HAP-1 (cell line): Measurements from ENCODE around the gene CFAP221.

Experiments used
- DNase-seq, 2 experiments: peaks; one replicate each; pipeline ENCODE4 v3.0.0-alpha.2; 2016 to 2020; ENCODE audit warnings: low spot score in 2 of 2
- H3K27me3 ChIP-seq: fragments of 250-450 bp; sonication (Bioruptor Pico); 2 replicates; pipeline ENCODE4 v1.5.1; 2020; ENCODE audit warnings: low read depth, mild to moderate bottlenecking, moderate library complexity
- H3K36me3 ChIP-seq: fragments of 250-450 bp; sonication (Bioruptor Pico); replicated peaks from 2 replicates; pipeline ENCODE4 v1.5.1; 2020; ENCODE audit warnings: mild to moderate bottlenecking
- H3K4me1 ChIP-seq: fragments of 250-450 bp; sonication (Bioruptor Pico); 2 replicates; pipeline ENCODE4 v1.5.1; 2020; ENCODE audit warnings: mild to moderate bottlenecking
- H3K4me3 ChIP-seq: fragments of 250-450 bp; sonication (Bioruptor Pico); 2 replicates; pipeline ENCODE4 v1.5.1; 2020; ENCODE audit warnings: mild to moderate bottlenecking, moderate library complexity
- H3K9me3 ChIP-seq: fragments of 250-450 bp; sonication (Bioruptor Pico); 2 replicates; pipeline ENCODE4 v1.5.1; 2020; ENCODE audit warnings: mild to moderate bottlenecking, moderate library complexity
- in situ Hi-C: fragments of 300-500 bp; cut with MboI; formaldehyde crosslinking; loops from 3 replicates; pipeline ENCODE4 v1.14.3; 2020; ENCODE audit warnings: low sequenced_read_pairs, inconsistent platforms, mixed read lengths

CFAP221 gene

DNA sequence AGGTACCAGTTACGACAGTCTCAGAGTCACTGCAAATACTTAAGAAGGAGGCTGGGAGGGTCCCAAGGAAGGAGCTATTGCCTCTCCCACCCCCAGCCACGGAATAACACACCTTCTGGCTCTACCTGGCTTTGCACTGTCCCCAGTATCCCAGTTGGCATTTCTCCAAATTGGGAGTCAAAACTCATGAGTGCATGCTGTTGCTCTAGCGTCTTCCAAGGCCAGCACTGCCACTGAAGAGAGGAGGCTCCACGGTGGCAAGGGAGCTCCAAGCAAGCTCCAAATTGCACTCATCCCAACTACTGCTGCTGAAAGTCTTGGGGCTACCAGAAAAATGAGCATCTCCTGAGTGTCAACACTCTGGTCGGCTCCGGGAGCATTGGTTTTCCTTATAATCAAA lies 21.6 kb upstream of the CFAP221 start:
- Histone ChIP-seq H3K9me3 (no peaks in the 10 kb centered on the region), H3K36me3 (no peaks in the 10 kb centered on the region), H3K4me1 (no peaks in the 10 kb centered on the region), H3K27me3 (peaks cover 40% of the 10 kb centered on the region), H3K4me3 (no peak overlapping the region)
- DNase-seq = no peak
- in situ Hi-C loops = no loop called here

DNA sequence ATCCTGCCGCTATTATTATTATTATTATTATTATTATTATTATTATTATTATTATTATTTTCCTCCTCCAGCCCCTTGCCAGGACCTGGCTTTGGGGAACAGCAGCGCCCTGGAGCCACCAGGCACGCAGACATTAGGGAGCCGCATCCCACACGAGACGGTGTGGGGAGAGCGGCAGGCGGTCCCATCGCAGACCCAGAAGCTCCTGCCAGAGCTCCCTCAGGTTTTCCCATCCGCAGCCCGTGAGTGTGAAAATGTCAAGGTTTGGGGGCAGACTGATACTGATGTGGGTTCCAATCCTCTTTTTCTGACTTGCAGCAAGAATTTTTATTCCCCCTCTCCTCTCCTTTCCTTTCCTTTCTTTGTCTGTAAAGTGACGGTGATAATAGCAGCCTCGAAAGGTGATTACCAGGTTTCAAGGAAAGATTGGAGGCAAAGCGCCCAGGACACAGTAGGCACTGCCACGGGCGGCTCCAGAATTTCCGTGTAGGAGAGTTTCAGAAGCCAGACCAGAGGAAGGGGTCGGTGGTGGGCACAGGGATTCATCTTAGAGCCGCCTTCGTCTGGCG lies 20.8 kb upstream of the CFAP221 start:
- no peak for DNase-seq
- Histone ChIP-seq H3K27me3 (peaks cover 40% of the 10 kb centered on the region), H3K4me1 (no peaks in the 10 kb centered on the region), H3K9me3 (no peaks in the 10 kb centered on the region), H3K36me3 (no peaks in the 10 kb centered on the region), H3K4me3 (no peak overlapping the region)
- in situ Hi-C loops = no loop called here

GRCh38 chr2:119523952-119524694 lies 20.1 kb upstream of the CFAP221 start, which contains the start of gene SCTR:
Gene SCTR, minus strand, starts transcription at chr2:119524483. Its CDS starts 257 bp downstream, at chr2:119524226.
- no peaks in the 10 kb centered on the region for H3K4me1 ChIP-seq
- H3K4me3 ChIP-seq = no peak within 1 kb of the TSS
- no peaks in the 10 kb centered on the region for H3K9me3 ChIP-seq
- in situ Hi-C loops = no loop called here
- peaks cover 40% of the 10 kb centered on the region for H3K27me3 ChIP-seq
- no peak for DNase-seq
- no peaks in the 10 kb centered on the region for H3K36me3 ChIP-seq

DNA sequence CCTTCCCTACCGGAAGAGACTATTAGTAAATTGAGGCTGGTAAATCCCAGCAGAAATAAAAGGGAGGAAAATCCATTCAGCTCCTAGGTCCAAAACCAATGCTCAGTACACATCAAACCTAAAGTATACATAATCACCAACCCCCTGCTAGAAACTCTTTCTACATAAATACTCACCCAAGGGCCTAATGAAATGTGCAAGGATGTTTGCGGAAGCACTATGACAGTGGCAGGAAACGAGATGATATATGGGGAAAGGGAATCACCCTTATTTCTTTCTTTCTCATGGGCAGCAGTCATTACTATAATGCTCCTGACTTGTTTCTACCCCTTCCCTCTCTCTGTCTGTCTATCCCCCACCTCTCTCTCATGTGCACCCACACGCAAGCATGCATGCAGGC lies 18.6 kb upstream of the CFAP221 start:
- in situ Hi-C loops = no loop called here
- H3K27me3 ChIP-seq = peaks cover 40% of the 10 kb centered on the region
- DNase-seq = no peak

DNA sequence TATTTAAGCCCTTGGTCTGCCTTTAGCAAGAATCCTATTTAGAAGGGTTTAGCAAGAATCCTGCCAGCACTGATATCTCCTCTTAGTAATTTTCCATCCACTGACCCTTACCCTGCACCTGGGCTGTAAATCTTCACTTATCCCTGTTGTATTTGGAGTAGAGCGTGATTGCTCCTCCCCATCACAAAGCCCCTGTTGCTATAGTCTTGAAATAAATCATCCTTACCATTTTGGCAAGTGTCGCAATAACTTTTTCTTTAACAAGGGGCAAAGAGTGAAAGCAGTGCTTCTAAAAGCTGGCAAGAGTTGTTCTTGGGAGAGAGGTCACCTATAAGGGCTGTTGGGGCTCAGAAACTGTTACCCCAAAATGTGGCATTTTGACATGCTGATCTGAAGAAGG lies 16.2 kb upstream of the CFAP221 start:
- Histone ChIP-seq H3K27me3 (peaks cover 36% of the 10 kb centered on the region), H3K4me3 (no peak overlapping the region), H3K4me1 (no peaks in the 10 kb centered on the region), H3K36me3 (no peaks in the 10 kb centered on the region), H3K9me3 (no peaks in the 10 kb centered on the region)
- in situ Hi-C loops = no loop called here
- DNase-seq = no peak

More for the DNA sequence above, 18.6 kb upstream of the CFAP221 start:
- Histone ChIP-seq H3K9me3 (no peaks in the 10 kb centered on the region), H3K4me1 (no peaks in the 10 kb centered on the region), H3K36me3 (no peaks in the 10 kb centered on the region), H3K4me3 (no peak overlapping the region)

DNA sequence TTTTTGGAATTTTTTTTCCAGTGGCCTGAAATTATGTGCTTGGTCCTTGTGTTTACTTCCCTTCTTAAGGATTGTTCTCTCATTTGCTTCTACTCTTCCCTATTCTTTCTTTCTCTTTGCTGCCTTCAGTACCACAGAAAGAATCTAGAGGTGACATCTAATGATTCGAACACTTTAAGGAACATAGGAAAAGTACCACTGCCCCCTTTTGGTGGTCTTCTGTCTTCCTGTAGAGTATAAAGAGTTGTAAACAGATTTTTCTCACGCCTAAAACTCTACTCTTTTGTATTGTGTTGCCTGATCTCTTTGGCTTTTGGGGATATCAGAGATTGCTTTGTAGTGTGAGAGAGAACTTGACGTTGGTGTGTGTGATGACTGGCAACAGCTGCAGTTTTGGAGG lies 13.0 kb upstream of the CFAP221 start:
- in situ Hi-C loops = no loop called here
- no peaks in the 10 kb centered on the region for H3K36me3 ChIP-seq
- peaks cover 7% of the 10 kb centered on the region for H3K27me3 ChIP-seq
- H3K4me3 ChIP-seq = no peak overlapping the region
- no peaks in the 10 kb centered on the region for H3K4me1 ChIP-seq
- H3K9me3 ChIP-seq = no peaks in the 10 kb centered on the region
- peak in 1 of 2 experiments; percentile 13 for DNase-seq

- H3K36me3 ChIP-seq = no peaks in the 10 kb centered on the region
- no peaks in the 10 kb centered on the region for H3K9me3 ChIP-seq
- no peak for DNase-seq
- in situ Hi-C loops = no loop called here
- H3K4me1 ChIP-seq = no peaks in the 10 kb centered on the region
- H3K27me3 ChIP-seq = peaks cover 2% of the 10 kb centered on the region; the same call in 1 of the 2 replicates
- H3K4me3 ChIP-seq = no peak overlapping the region
Observed at GRCh38 chr2:119533560-119533959, 10.7 kb upstream of the CFAP221 start.

GRCh38 chr2:119536211-119536610 lies 8.0 kb upstream of the CFAP221 start:
- H3K4me3 ChIP-seq = no peak overlapping the region
- H3K9me3 ChIP-seq = no peaks in the 10 kb centered on the region
- H3K36me3 ChIP-seq = no peaks in the 10 kb centered on the region
- DNase-seq = no peak
- no peaks in the 10 kb centered on the region for H3K4me1 ChIP-seq
- H3K27me3 ChIP-seq = peaks cover 2% of the 10 kb centered on the region; the same call in 1 of the 2 replicates
- in situ Hi-C loops = no loop called here

DNA sequence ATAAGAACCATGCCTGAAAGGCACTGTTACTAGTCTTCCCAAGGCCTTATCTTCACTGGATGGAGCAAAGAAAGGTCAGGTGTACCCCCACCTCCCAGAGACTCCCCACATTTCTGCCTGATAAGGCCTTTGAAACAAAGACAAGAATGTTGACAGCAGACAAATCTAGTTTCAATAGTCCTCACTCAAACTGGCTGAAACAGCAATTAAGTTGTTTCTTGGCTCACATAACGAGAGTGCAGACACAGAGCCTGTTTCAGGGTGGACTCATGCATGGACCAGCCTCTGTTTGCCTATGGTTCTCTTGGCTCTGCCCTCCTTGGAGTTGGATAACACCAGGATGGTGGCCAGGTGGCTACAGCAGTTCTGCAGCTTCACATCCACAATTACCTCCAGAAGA lies 7.5 kb upstream of the CFAP221 start:
- H3K4me1 ChIP-seq = no peaks in the 10 kb centered on the region
- H3K4me3 ChIP-seq = no peak overlapping the region
- no peaks in the 10 kb centered on the region for H3K36me3 ChIP-seq
- in situ Hi-C loops = no loop called here
- H3K27me3 ChIP-seq = peaks cover 2% of the 10 kb centered on the region; the same call in 1 of the 2 replicates
- no peak for DNase-seq
- H3K9me3 ChIP-seq = no peaks in the 10 kb centered on the region

DNA sequence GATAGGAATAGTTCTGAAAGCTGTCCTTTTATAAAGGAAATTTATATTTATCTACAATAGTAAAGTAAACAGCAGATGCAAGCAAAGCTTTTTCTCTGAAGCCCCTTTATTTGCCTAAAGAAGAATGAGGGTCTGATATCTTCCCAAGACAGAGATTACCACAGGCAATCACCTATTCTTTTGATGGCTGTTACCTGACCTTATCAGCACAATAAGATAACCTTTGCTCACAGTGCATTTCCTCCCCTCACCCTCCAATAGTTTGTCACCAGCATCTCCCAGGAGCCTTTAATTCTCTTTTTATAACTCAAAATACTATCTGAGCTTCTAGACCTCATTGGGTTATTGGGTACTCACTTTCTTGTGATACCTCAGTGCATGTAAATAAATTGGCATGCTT lies 6.5 kb upstream of the CFAP221 start:
- H3K4me3 ChIP-seq = no peak overlapping the region
- H3K9me3 ChIP-seq = no peaks in the 10 kb centered on the region
- no peak for DNase-seq
- H3K27me3 ChIP-seq = peaks cover 2% of the 10 kb centered on the region; the same call in 1 of the 2 replicates
- H3K4me1 ChIP-seq = no peaks in the 10 kb centered on the region
- in situ Hi-C loops = no loop called here
- H3K36me3 ChIP-seq = no peaks in the 10 kb centered on the region

- H3K27me3 ChIP-seq = 0 out of 2 replicates have a peak, but pooled peaks cover 2% of the 10 kb centered on the region
Observed at GRCh38 chr2:119541476-119541875, 2.8 kb upstream of the CFAP221 start.

DNA sequence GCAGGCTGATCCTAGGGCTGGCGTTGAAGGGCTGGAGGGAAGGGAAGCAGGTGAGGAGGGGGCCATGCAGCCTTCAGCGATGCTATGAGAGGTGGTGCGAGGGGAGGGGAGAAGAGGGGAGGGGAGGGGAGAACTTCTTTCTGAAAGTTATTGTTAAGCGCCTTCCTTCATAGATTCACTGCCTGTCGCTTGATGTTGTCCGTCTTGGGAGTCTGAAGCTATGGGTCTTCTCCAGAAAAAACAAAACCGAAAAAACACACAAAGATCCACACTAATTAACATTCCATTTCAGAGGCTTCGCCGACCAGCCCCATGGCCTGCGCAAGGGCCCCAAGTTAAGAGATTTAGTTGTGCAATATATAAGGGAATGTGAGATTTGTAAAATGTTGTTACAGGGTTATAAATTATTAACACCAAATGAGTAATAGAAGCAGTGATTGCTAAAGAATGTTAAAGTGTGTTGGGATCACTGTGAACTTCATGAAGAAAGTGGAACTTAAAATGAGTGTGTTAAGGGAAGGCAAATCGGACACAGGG lies 758 bp downstream of the CFAP221 start:
- Histone ChIP-seq H3K4me1 (no peaks in the 10 kb centered on the region; the same call in 1 of the 2 replicates), H3K4me3 (peak overlapping the region; percentile 48), H3K27me3 (no peaks in the 10 kb centered on the region), H3K9me3 (no peaks in the 10 kb centered on the region), H3K36me3 (no peaks in the 10 kb centered on the region)
- in situ Hi-C loops = no loop called here
- no peak for DNase-seq

More at GRCh38 chr2:119541476-119541875, 2.8 kb upstream of the CFAP221 start:
- H3K4me1 ChIP-seq = no peaks in the 10 kb centered on the region; the same call in 1 of the 2 replicates
- DNase-seq = no peak
- no peaks in the 10 kb centered on the region for H3K36me3 ChIP-seq
- H3K4me3 ChIP-seq = no peak overlapping the region
- in situ Hi-C loops = no loop called here
- no peaks in the 10 kb centered on the region for H3K9me3 ChIP-seq

DNA sequence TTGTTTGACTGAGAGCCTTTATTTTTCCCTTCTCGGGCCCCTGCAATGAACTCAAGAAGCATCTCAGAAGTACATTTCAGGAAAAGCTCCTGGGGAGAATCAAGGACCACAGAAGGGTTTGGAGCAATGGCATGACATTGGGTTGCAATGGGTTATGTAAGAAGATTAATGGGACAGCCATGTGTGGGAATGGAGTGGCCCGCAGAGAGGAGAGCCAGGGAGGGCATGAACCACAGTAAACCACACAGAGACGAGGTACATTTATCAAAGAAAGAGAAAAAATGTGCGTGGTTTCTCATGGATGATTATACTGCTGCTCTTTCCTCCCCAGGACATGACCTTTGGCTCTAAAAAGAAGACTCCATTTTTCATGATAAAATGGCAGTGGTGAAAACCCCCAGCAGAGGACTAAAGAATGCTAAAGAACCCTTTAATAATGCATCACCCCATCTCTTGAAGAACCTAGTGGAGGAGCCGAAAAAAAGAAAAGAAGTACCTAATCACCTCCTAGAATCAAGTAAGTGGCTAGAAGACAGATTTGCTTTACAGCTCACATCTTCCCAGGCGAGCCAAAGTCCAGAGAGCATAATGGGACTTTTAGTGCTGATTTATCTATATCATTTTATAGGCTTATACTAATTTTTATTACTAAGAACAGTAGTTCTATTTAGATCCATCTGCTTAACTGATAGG lies 1.7 kb downstream of the CFAP221 start:
- Histone ChIP-seq H3K27me3 (no peaks in the 10 kb centered on the region), H3K36me3 (no peaks in the 10 kb centered on the region), H3K9me3 (no peaks in the 10 kb centered on the region), H3K4me3 (no peak overlapping the region), H3K4me1 (no peaks in the 10 kb centered on the region; the same call in 1 of the 2 replicates)
- DNase-seq = no peak
- in situ Hi-C loops = no loop called here

- in situ Hi-C loops = no loop called here
- no peak for DNase-seq
- H3K36me3 ChIP-seq = no peaks in the 10 kb centered on the region
- no peaks in the 10 kb centered on the region; the same call in 1 of the 2 replicates for H3K4me1 ChIP-seq
- no peaks in the 10 kb centered on the region for H3K27me3 ChIP-seq
- H3K9me3 ChIP-seq = no peaks in the 10 kb centered on the region
- no peak overlapping the region for H3K4me3 ChIP-seq
Observed at GRCh38 chr2:119546447-119546767, 2.2 kb downstream of the CFAP221 start.
